HepG2 (cell line): ENCODE measurements around the gene CDC42EP1. TPM values are rescaled to one million over a fixed set of nuclear protein-coding genes. Genes with fewer than 3 reads are reported as not detected.

ENCODE experiments used
- ARHGAP35 ChIP-seq: sonication (generic); formaldehyde crosslinking; IDR thresholded peaks from 2 replicates; pipeline ENCODE4 v1.9.0; 2022; ENCODE audit warnings: mild to moderate bottlenecking, inconsistent platforms, moderate library complexity, missing genetic modification reagents, borderline replicate concordance
- CBX1 ChIP-seq: IDR thresholded peaks from one replicate; pipeline ENCODE4 v1.6.1; 2016; ENCODE audit warnings: antibody characterized with exemption, low read depth
- GABPB1 ChIP-seq: IDR thresholded peaks from 2 replicates; pipeline ENCODE4 v1.6.1; 2016; ENCODE audit warnings: mild to moderate bottlenecking, missing genetic modification reagents, moderate library complexity, missing compliant biosample characterization
- GTF2F1 ChIP-seq: fragments of 150-350 bp; IDR thresholded peaks from 2 replicates; pipeline ENCODE4 v1.6.1; 2014; ENCODE audit warnings: low read length
- HDAC1 ChIP-seq: sonication (generic); formaldehyde crosslinking; IDR thresholded peaks from 2 replicates; pipeline ENCODE4 v1.5.1; 2020; ENCODE audit warnings: mild to moderate bottlenecking, missing genetic modification reagents
- HHEX ChIP-seq: IDR thresholded peaks from 2 replicates; pipeline ENCODE4 v1.6.1; 2016; ENCODE audit warnings: control low read depth
- HNF1B ChIP-seq: sonication (generic); formaldehyde crosslinking; IDR thresholded peaks from 2 replicates; pipeline ENCODE4 v1.5.1; 2020; ENCODE audit warnings: mild to moderate bottlenecking, moderate library complexity, missing genetic modification reagents
- HNRNPLL ChIP-seq: fragments of 200-400 bp; formaldehyde crosslinking; IDR thresholded peaks from 2 replicates; pipeline ENCODE4 v1.6.1; 2017; ENCODE audit warnings: mild to moderate bottlenecking, low read depth, low read length; ENCODE audit not compliant: poor library complexity, severe bottlenecking
- HOXA9 ChIP-seq: sonication (generic); formaldehyde crosslinking; IDR thresholded peaks from 2 replicates; pipeline ENCODE4 v1.8.1; 2022; ENCODE audit warnings: missing genetic modification reagents, mild to moderate bottlenecking, moderate library complexity, borderline replicate concordance
- ISL2 ChIP-seq: sonication (generic); formaldehyde crosslinking; IDR thresholded peaks from 2 replicates; pipeline ENCODE4 v1.5.0; 2020; ENCODE audit warnings: missing genetic modification reagents
- RBAK ChIP-seq: sonication (generic); formaldehyde crosslinking; IDR thresholded peaks from 2 replicates; pipeline ENCODE4 v1.5.1; 2020; ENCODE audit warnings: mild to moderate bottlenecking, missing genetic modification reagents
- SRY ChIP-seq: sonication (generic); formaldehyde crosslinking; IDR thresholded peaks from 2 replicates; pipeline ENCODE4 v1.8.0; 2022; ENCODE audit warnings: mild to moderate bottlenecking, missing genetic modification reagents
- ZFP62 ChIP-seq: sonication (generic); formaldehyde crosslinking; IDR thresholded peaks from 2 replicates; pipeline ENCODE4 v1.4.0; 2020; ENCODE audit warnings: missing genetic modification reagents
- ZNF160 ChIP-seq: sonication (generic); formaldehyde crosslinking; IDR thresholded peaks from 2 replicates; pipeline ENCODE4 v1.8.0; 2022; ENCODE audit warnings: mild to moderate bottlenecking, inconsistent platforms, missing genetic modification reagents
- ZNF276 ChIP-seq: sonication (generic); formaldehyde crosslinking; IDR thresholded peaks from 2 replicates; pipeline ENCODE4 v1.4.0; 2020; ENCODE audit warnings: mild to moderate bottlenecking, low read depth, missing genetic modification reagents
- ZNF512B ChIP-seq: sonication (generic); formaldehyde crosslinking; IDR thresholded peaks from 2 replicates; pipeline ENCODE4 v1.5.1; 2020; ENCODE audit warnings: missing genetic modification reagents, mild to moderate bottlenecking, borderline replicate concordance
- ZNF572 ChIP-seq: sonication (generic); formaldehyde crosslinking; IDR thresholded peaks from 2 replicates; pipeline ENCODE4 v1.5.1; 2020; ENCODE audit warnings: mild to moderate bottlenecking, missing genetic modification reagents
- ZNF629 ChIP-seq: sonication (generic); formaldehyde crosslinking; conservative IDR thresholded peaks from 2 replicates; pipeline ENCODE4 v1.5.0; 2020; ENCODE audit warnings: missing genetic modification reagents
- ZNF687 ChIP-seq: sonication (generic); formaldehyde crosslinking; IDR thresholded peaks from 2 replicates; pipeline ENCODE4 v1.5.1; 2020; ENCODE audit warnings: mild to moderate bottlenecking, missing genetic modification reagents, moderate library complexity
- ZNF709 ChIP-seq: sonication (generic); formaldehyde crosslinking; IDR thresholded peaks from 2 replicates; pipeline ENCODE4 v1.5.0; 2020; ENCODE audit warnings: mild to moderate bottlenecking, missing genetic modification reagents
- ZNF724P ChIP-seq: sonication (generic); formaldehyde crosslinking; IDR thresholded peaks from 2 replicates; pipeline ENCODE4 v1.8.0; 2022; ENCODE audit warnings: missing genetic modification reagents, borderline replicate concordance
- polyA plus RNA-seq, 8 experiments: library from polyadenylated mRNA; depleted of rRNA in 3 of 8; stranded (reverse) in 7 of 8; unstranded in 1 of 8; fragments of >200 nt; fragmentation: Illumina TruSeq in 4 of 8; extraction: Trizol in 4 of 8; gene quantifications; 2 replicates each; pipeline versions ENCODE4 v1.2.1 to v1.2.3, GENCODE V29; 2011 to 2016; ENCODE audit warnings: low read depth in 4 of 8, missing spikeins in 1 of 8, mixed read lengths in 1 of 8; ENCODE audit not compliant: insufficient read depth in 1 of 8
- total RNA-seq, 5 experiments: library from RNA; depleted of rRNA; stranded (reverse); fragments of >200 nt; fragmentation: Illumina TruSeq; extraction: Trizol; gene quantifications; 2 replicates each; pipeline ENCODE4 v1.2.3, GENCODE V29; 2016; ENCODE audit warnings: low read depth in 1 of 5

The CDC42EP1 gene
- total and polyA plus RNA-seq, 2 of the 13 experiments (the other 11 are each of a cell fraction or from before 2014, with no cell fraction given), result 17.1 to 29.5 TPM

- TF ChIP-seq HOXA9 (CRISPR knock-in tag), result no peak
- peak; percentile 37 for TF ChIP-seq ZNF687 (CRISPR knock-in tag)
- TF ChIP-seq ZFP62, result no peak
- TF ChIP-seq GTF2F1, result no peak
- 0 out of 2 replicates have a peak, but pooled peaks have one; percentile 27 for TF ChIP-seq HNF1B
- TF ChIP-seq ZNF276 (CRISPR knock-in tag), result no peak
- no peak for TF ChIP-seq ARHGAP35
- TF ChIP-seq CBX1, result no peak
- no peak for TF ChIP-seq ZNF724P (CRISPR knock-in tag)
- TF ChIP-seq RBAK (CRISPR knock-in tag), result no peak
- no peak for TF ChIP-seq HNRNPLL
- no peak for TF ChIP-seq ZNF160 (CRISPR knock-in tag)
- no peak for TF ChIP-seq ZNF629 (CRISPR knock-in tag)
- no peak for TF ChIP-seq ZNF512B (CRISPR knock-in tag)
- no peak for TF ChIP-seq HHEX (CRISPR knock-in tag)
- TF ChIP-seq ZNF709 (CRISPR knock-in tag), result 0 out of 2 replicates have a peak, but pooled peaks have one; percentile 7
- no peak for TF ChIP-seq HDAC1 (CRISPR knock-in tag)
- TF ChIP-seq ZNF572 (CRISPR knock-in tag), result no peak
- no peak for TF ChIP-seq GABPB1 (CRISPR knock-in tag)
- TF ChIP-seq SRY (CRISPR knock-in tag), result no peak
- TF ChIP-seq ISL2 (CRISPR knock-in tag), result no peak
Measured at GRCh38 chr22:37517826-37518450, 42.3 kb upstream of the CDC42EP1 start (continued).
